Measurements from ENCODE around the gene ZNF474. TPM values are rescaled to one million over a fixed set of nuclear protein-coding genes. Genes with fewer than 3 reads are reported as not detected.

The ZNF474 gene
- total RNA-seq, 1 experiment from 2014 or later = not detected

DNA sequence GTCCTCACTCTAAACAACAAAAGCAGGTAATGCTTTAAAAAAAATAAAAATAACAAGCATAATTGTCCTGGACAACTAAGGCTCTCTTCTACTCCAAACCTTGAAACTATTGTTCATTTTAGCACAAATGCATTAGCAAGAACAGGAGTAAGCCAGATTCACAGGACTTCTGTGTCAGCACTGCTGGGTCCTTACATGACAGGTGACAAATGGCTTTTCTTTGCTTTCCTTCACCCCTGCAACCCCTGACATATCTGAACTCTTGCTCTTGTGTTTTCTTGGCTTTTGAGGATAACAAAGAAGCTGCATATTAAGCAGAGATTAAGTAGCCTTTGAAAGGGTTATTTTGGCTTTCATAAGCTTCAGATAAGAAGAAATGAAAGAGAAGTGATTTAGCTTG is 71.1 kb downstream of the ZNF474 start (continued):
- TF ChIP-seq, protein P1, sequence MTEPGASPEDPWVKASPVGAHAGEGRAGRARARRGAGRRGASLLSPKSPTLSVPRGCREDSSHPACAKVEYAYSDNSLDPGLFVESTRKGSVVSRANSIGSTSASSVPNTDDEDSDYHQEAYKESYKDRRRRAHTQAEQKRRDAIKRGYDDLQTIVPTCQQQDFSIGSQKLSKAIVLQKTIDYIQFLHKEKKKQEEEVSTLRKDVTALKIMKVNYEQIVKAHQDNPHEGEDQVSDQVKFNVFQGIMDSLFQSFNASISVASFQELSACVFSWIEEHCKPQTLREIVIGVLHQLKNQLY (CRISPR knock-in tag; IDR thresholded peaks at IDR 0.05) = no peak
- TF ChIP-seq, protein P2, sequence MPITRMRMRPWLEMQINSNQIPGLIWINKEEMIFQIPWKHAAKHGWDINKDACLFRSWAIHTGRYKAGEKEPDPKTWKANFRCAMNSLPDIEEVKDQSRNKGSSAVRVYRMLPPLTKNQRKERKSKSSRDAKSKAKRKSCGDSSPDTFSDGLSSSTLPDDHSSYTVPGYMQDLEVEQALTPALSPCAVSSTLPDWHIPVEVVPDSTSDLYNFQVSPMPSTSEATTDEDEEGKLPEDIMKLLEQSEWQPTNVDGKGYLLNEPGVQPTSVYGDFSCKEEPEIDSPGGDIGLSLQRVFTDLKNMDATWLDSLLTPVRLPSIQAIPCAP (CRISPR knock-in tag; IDR thresholded peaks at IDR 0.05) = no peak
- TF ChIP-seq, protein P3, sequence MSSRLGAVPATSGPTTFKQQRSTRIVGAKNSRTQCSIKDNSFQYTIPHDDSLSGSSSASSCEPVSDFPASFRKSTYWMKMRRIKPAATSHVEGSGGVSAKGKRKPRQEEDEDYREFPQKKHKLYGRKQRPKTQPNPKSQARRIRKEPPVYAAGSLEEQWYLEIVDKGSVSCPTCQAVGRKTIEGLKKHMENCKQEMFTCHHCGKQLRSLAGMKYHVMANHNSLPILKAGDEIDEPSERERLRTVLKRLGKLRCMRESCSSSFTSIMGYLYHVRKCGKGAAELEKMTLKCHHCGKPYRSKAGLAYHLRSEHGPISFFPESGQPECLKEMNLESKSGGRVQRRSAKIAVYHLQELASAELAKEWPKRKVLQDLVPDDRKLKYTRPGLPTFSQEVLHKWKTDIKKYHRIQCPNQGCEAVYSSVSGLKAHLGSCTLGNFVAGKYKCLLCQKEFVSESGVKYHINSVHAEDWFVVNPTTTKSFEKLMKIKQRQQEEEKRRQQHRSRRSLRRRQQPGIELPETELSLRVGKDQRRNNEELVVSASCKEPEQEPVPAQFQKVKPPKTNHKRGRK (CRISPR knock-in tag; IDR thresholded peaks at IDR 0.05; ENCODE audit: borderline replicate concordance) = no peak
- TF ChIP-seq SP1 (CRISPR knock-in tag; conservative IDR thresholded peaks at IDR 0.05) (no peak), ZNF317 (CRISPR knock-in tag; IDR thresholded peaks at IDR 0.05; ENCODE audit: borderline replicate concordance, low read depth) (no peak), NFE2L1 (CRISPR knock-in tag; IDR thresholded peaks at IDR 0.05) (no peak)
- TF ChIP-seq, protein P4, sequence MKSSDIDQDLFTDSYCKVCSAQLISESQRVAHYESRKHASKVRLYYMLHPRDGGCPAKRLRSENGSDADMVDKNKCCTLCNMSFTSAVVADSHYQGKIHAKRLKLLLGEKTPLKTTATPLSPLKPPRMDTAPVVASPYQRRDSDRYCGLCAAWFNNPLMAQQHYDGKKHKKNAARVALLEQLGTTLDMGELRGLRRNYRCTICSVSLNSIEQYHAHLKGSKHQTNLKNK (CRISPR knock-in tag; IDR thresholded peaks at IDR 0.05) = no peak
- TF ChIP-seq, protein P5, sequence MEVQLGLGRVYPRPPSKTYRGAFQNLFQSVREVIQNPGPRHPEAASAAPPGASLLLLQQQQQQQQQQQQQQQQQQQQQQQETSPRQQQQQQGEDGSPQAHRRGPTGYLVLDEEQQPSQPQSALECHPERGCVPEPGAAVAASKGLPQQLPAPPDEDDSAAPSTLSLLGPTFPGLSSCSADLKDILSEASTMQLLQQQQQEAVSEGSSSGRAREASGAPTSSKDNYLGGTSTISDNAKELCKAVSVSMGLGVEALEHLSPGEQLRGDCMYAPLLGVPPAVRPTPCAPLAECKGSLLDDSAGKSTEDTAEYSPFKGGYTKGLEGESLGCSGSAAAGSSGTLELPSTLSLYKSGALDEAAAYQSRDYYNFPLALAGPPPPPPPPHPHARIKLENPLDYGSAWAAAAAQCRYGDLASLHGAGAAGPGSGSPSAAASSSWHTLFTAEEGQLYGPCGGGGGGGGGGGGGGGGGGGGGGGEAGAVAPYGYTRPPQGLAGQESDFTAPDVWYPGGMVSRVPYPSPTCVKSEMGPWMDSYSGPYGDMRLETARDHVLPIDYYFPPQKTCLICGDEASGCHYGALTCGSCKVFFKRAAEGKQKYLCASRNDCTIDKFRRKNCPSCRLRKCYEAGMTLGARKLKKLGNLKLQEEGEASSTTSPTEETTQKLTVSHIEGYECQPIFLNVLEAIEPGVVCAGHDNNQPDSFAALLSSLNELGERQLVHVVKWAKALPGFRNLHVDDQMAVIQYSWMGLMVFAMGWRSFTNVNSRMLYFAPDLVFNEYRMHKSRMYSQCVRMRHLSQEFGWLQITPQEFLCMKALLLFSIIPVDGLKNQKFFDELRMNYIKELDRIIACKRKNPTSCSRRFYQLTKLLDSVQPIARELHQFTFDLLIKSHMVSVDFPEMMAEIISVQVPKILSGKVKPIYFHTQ (CRISPR knock-in tag; IDR thresholded peaks at IDR 0.05) = no peak

DNA sequence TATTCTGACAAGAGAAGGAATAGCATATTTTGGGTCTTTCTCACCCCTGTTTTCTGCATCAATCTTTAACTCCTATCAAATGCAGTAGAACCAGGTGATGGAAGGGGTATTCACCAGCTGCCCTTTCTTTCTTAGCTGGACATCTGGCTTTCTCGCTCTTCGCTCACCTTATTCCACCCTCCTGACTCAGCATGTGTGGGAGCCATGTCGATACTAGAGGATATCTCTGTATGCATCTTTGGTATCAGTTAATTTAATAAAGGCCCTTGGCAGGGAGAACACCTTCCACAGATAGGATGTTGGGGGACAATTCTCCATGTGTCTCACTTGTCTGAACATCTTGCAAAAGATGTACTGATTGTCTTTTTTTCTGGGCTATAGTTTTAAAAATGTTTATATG is 71.5 kb downstream of the ZNF474 start:
- DNase-seq (ENCODE audit: low spot score) (no peak), ATAC-seq (no peak)
- no peak overlapping the region for H3K4me3 Mint-ChIP-seq
- H3K9me3 Mint-ChIP-seq = no peaks in the 10 kb centered on the region
- H3K27ac Mint-ChIP-seq = no peak overlapping the region
- CTCF ChIA-PET = no interaction called here
- POLR2A ChIA-PET = no interaction called here
- peaks cover 2% of the 10 kb centered on the region; the same call in 1 of the 2 replicates for H3K4me1 Mint-ChIP-seq
- H3K27me3 Mint-ChIP-seq (ENCODE audit: low read depth) = peaks cover 12% of the 10 kb centered on the region
- no peaks in the 10 kb centered on the region for H3K36me3 Mint-ChIP-seq
- TF ChIP-seq, protein P4 (CRISPR knock-in tag; IDR thresholded peaks at IDR 0.05) = no peak
- TF ChIP-seq MYBL2 (CRISPR knock-in tag; IDR thresholded peaks at IDR 0.05) (no peak), NR3C1 (CRISPR knock-in tag; conservative IDR thresholded peaks at IDR 0.05; ENCODE audit: low read depth) (no peak), GTF2I (CRISPR knock-in tag; conservative IDR thresholded peaks at IDR 0.05) (no peak), TCF7 (CRISPR knock-in tag; IDR thresholded peaks at IDR 0.05; ENCODE audit: low read depth) (no peak), RELA (CRISPR knock-in tag; IDR thresholded peaks at IDR 0.05; ENCODE audit: borderline replicate concordance) (no peak)
- TF ChIP-seq, protein P6, sequence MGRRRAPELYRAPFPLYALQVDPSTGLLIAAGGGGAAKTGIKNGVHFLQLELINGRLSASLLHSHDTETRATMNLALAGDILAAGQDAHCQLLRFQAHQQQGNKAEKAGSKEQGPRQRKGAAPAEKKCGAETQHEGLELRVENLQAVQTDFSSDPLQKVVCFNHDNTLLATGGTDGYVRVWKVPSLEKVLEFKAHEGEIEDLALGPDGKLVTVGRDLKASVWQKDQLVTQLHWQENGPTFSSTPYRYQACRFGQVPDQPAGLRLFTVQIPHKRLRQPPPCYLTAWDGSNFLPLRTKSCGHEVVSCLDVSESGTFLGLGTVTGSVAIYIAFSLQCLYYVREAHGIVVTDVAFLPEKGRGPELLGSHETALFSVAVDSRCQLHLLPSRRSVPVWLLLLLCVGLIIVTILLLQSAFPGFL (CRISPR knock-in tag; IDR thresholded peaks at IDR 0.05; ENCODE audit: borderline replicate concordance) = no peak
- TF ChIP-seq, protein P7, sequence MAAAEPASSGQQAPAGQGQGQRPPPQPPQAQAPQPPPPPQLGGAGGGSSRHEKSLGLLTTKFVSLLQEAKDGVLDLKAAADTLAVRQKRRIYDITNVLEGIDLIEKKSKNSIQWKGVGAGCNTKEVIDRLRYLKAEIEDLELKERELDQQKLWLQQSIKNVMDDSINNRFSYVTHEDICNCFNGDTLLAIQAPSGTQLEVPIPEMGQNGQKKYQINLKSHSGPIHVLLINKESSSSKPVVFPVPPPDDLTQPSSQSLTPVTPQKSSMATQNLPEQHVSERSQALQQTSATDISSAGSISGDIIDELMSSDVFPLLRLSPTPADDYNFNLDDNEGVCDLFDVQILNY (CRISPR knock-in tag; IDR thresholded peaks at IDR 0.05) = no peak
- TF ChIP-seq, protein P2 (CRISPR knock-in tag; IDR thresholded peaks at IDR 0.05) = no peak
- TF ChIP-seq, protein P8, sequence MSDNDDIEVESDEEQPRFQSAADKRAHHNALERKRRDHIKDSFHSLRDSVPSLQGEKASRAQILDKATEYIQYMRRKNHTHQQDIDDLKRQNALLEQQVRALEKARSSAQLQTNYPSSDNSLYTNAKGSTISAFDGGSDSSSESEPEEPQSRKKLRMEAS (CRISPR knock-in tag; IDR thresholded peaks at IDR 0.05) = no peak
- TF ChIP-seq, protein P5 (CRISPR knock-in tag; IDR thresholded peaks at IDR 0.05) = no peak
- TF ChIP-seq, protein P9, sequence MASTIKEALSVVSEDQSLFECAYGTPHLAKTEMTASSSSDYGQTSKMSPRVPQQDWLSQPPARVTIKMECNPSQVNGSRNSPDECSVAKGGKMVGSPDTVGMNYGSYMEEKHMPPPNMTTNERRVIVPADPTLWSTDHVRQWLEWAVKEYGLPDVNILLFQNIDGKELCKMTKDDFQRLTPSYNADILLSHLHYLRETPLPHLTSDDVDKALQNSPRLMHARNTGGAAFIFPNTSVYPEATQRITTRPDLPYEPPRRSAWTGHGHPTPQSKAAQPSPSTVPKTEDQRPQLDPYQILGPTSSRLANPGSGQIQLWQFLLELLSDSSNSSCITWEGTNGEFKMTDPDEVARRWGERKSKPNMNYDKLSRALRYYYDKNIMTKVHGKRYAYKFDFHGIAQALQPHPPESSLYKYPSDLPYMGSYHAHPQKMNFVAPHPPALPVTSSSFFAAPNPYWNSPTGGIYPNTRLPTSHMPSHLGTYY (CRISPR knock-in tag; IDR thresholded peaks at IDR 0.05) = no peak
- TF ChIP-seq, protein P10, sequence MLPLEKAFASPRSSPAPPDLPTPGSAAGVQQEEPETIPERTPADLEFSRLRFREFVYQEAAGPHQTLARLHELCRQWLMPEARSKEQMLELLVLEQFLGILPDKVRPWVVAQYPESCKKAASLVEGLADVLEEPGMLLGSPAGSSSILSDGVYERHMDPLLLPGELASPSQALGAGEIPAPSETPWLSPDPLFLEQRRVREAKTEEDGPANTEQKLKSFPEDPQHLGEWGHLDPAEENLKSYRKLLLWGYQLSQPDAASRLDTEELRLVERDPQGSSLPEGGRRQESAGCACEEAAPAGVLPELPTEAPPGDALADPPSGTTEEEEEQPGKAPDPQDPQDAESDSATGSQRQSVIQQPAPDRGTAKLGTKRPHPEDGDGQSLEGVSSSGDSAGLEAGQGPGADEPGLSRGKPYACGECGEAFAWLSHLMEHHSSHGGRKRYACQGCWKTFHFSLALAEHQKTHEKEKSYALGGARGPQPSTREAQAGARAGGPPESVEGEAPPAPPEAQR (CRISPR knock-in tag; IDR thresholded peaks at IDR 0.05) = no peak

All from WTC11 (cell line).